ENCODE results near the gene CACNG5. TPM values are rescaled to one million over a fixed set of nuclear protein-coding genes. Genes with fewer than 3 reads are reported as not detected.

CACNG5 gene
- total RNA-seq, 2 donors from 2014 or later, result not detected

DNA sequence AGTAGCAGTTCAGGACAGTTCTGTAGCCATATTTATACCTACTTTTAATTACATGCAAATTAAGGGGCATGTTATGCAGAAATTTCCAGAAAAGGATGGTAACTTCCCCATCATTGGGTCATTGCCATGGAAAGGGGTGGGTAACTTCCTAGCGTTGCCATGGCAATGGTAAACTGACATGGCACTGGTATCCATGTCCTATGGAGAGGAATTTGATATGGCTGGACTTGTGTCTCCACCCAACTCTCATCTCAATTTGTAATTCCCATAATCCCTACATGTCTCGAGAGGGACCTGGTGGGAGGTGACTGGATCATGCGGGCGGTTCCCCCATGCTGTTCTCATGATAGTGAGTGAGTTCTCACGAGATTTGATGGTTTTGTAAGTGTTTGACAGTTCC is 94.0 kb downstream of the CACNG5 start:
- DNase-seq, result no peak
- intact Hi-C loops (cut with DNase I), result no loop called here
- no peak for ATAC-seq

DNA sequence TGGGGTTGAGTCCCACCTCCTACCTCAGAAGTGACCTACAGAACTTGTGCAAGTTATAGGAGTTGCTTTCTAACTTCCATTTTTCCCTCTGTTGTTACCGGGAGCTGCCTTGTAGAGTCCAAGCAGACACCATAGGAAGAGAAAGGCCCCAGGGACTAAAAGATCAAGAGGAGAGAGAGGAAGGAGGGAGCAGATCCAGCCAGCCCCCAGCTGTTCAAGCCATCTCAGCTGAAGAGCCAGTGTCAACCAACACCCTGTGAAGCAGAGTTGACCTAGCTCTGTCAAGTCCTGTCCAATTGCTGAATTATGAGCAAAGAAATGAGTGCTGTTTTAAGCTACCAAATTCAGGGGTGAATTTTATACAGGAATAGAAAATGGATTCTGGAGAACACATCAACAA is 94.7 kb downstream of the CACNG5 start:
- intact Hi-C loops (cut with DNase I), result no loop called here
- ATAC-seq (no peak), DNase-seq (no peak)

- DNase-seq (no peak), ATAC-seq (peak in 1 of 2 donors; percentile 42)
- intact Hi-C loops (cut with DNase I), result no loop called here
Observed at GRCh38 chr17:66930933-66931332, 96.0 kb downstream of the CACNG5 start.

DNA sequence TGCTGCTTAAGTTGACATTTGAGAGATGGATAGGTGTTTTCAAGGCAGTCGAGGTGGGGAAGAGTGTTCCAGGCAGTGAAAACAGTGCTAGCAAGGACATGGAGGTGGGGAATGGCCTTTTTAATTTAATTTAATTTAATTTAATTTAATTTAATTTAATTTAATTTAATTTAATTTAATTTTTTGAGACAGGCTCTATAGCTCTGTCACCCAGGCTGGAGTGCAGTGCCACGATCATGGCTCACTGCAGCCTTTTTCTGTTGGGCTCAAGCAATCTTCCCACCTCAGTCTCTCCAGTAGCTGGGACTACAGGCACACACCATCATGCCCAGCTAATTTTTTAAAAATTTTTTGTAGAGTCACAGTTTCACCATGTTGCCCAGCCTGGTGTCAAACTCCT is 97.4 kb downstream of the CACNG5 start:
- intact Hi-C loops (cut with DNase I), result no loop called here
- DNase-seq (no peak), ATAC-seq (no peak)

DNA sequence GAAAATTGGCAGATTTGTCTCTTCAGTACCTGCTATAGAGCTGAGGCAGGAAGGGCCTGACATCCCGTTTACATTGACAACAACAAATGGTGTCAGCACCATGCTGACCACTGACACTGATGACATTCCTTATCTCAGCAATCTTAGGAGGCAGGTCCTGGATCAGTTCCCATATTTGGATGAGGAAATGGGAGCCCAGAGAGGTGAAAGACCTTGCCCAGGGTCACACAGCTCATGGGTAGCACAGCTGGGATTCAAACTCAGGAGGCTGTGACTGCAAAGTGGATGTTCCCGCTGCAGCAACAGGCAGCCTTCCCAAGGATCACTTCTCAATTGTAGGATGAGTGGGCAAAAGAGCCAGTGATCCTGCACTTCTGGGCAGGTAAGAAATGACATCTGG is 99.1 kb downstream of the CACNG5 start:
- intact Hi-C loops (cut with DNase I), result no loop called here
- ATAC-seq (no peak), DNase-seq (no peak)

Small RNA genes within 50 kb of the gene (microRNA-seq; reads per million reads assigned to microRNA genes)
- gene MIR634, result 0 reads per million in 2 donors

Other genes with a start within 250 kb of the CACNG5 start
- gene CACNG4, start 129.6 kb downstream of the CACNG5 start, total RNA-seq, result under 1 TPM in 1 of 2 donors, not detected in 1; 0.37 TPM
- not detected for gene CACNG1, start 209.4 kb downstream of the CACNG5 start, total RNA-seq